ENCODE results near the gene PIK3C2B.
"Not testable (repeated sequence)": the region's sequence is repeated elsewhere in the genome, so short reads cannot be mapped to it uniquely, and the experiment has no call there.

The PIK3C2B gene

DNA sequence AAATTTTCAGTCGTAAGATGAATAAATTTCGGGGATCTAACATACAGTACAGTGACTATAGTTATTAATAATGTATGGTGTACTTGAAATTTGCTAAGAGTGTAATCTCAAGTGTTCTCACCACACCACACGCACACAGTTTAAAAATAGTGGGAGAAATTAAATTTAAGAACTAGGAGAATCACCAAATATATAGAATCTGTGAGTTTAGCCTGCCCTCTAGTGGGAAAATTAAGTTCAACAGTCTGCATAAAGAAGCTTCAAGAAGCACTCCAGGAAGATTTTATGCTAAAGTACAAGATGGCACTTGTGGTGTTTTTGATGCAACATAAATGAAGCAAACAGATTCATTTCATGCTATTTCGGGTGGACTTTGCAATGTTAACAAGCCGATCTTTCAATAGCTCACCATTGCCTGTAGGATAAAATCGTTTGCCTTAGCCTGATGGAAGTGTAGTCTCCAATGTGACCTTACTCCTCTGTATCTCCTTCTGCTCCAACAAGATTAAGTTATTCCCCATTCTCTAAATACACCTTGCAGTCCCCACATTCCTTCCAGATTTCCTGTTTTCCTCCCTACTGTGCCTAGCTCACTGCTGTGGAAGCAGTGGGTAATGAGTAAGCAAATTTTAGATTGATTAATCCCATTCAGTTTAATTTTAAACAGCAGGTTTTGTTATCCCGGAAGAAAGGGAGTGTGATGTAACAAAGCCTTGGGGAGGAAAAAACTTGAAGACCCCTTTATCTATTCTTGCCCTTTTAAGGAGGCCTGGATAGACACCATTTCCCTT lies 8.7 kb upstream of the PIK3C2B start:
- CTCF ChIA-PET: interaction anchor here (0.7 to 17.5 kb wide), 25 partner anchors 10 to 313 kb away, joined by 3 to 508 read pairs (median 5); partner anchors contain the start of genes GOLT1A, MDM4 and PIK3C2B
- no peaks in the 10 kb centered on the region for H3K9me3 Mint-ChIP-seq
- peak overlapping the region; percentile 42 for H3K27ac Mint-ChIP-seq
- peaks cover 6% of the 10 kb centered on the region for H3K36me3 Mint-ChIP-seq
- H3K4me1 Mint-ChIP-seq: peaks cover 48% of the 10 kb centered on the region
- peaks cover 10% of the 10 kb centered on the region for H3K27me3 Mint-ChIP-seq
- DNase-seq: no peak
- no peak overlapping the region for H3K4me3 Mint-ChIP-seq

GRCh38 chr1:204502241-204502640 lies 7.6 kb upstream of the PIK3C2B start:
- Mint-ChIP-seq H3K9me3 (no peaks in the 10 kb centered on the region), H3K4me1 (peaks cover 45% of the 10 kb centered on the region), H3K36me3 (peaks cover 5% of the 10 kb centered on the region), H3K4me3 (no peak overlapping the region), H3K27ac (no peak overlapping the region), H3K27me3 (peaks cover 14% of the 10 kb centered on the region)
- DNase-seq: no peak
- CTCF ChIA-PET: interaction anchor here (1.0 to 17.5 kb wide), 15 partner anchors 9 to 305 kb away, joined by 3 to 508 read pairs (median 8); partner anchors contain the start of genes GOLT1A and PIK3C2B

DNA sequence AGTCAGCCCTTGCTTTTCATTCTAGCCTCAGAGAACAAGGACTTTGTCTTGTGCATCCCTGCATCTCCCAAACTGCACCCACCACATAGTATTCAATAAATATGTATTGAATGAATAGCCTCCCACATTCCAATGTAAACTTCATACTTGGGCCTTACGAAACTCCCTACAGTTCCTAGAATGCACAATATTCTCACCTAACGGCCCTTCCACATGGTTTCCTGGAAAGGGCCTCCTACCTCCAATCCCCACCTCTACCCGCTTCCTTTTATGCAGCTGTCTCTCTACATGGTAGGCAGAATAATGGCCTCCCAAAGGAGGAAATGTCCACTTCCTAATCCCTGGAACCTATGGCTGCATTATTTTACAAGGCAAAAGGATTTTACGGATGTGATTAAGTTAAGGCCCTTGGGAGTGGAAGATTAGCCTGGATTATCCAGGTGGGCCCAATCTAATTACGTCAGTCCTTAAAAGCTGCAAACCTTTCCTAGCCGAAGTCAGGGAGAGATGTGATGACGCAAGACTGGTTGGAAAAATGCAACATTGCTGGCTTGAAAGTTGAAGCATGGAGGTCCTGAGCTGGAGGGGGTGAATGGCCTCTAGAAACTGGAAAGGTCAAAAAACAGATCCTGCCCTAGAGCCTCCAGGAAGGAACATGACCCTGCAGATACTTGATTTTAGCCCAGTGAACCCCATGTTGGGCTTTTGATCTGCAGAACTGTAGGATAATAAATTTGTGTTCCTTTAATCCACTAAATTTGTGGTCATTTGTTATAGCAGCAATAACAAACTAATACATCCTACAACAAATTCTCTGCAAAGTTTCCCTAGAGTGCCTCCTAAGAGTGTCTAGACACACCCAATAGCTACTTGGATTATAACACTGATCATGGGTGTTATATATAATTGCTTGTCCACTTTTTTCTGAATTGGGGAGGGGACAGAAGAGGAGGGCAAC lies 5.2 kb upstream of the PIK3C2B start:
- DNase-seq: no peak
- peaks cover 43% of the 10 kb centered on the region for H3K4me1 Mint-ChIP-seq
- no peak overlapping the region for H3K27ac Mint-ChIP-seq
- CTCF ChIA-PET: interaction anchor here (0.8 to 17.5 kb wide), 6 partner anchors 26 to 330 kb away, joined by 3 to 508 read pairs (median 8); no protein-coding TSS in a partner anchor
- peaks cover 13% of the 10 kb centered on the region for H3K27me3 Mint-ChIP-seq
- no peak overlapping the region for H3K4me3 Mint-ChIP-seq
- H3K9me3 Mint-ChIP-seq: no peaks in the 10 kb centered on the region
- H3K36me3 Mint-ChIP-seq: no peaks in the 10 kb centered on the region

DNA sequence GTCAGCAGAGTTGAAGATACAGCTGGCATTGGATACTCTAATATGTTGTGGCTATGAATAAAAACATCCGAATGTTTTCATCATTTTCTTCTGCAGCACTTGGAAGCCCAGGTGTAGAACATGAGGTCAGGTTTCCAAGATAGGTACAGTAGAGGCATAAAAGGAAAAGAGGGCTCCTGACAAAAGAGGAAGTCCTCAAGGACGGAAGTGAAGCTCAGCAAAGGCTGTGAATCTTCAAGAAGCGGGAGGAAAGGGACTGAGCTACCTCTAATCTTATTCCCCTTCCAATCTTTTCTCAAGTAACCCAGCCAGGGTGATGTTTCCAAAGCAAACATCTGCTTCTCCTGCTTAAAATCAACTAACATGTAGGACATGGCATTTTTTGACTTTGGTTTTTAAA lies 4.4 kb upstream of the PIK3C2B start:
- H3K9me3 Mint-ChIP-seq: no peaks in the 10 kb centered on the region
- CTCF ChIA-PET: interaction anchor here (0.6 to 17.5 kb wide), 5 partner anchors 24 to 308 kb away, joined by 3 to 508 read pairs (median 6); no protein-coding TSS in a partner anchor
- H3K4me3 Mint-ChIP-seq: no peak overlapping the region
- DNase-seq: no peak
- peaks cover 13% of the 10 kb centered on the region for H3K27me3 Mint-ChIP-seq
- peaks cover 41% of the 10 kb centered on the region for H3K4me1 Mint-ChIP-seq
- no peak overlapping the region for H3K27ac Mint-ChIP-seq
- H3K36me3 Mint-ChIP-seq: no peaks in the 10 kb centered on the region

- peaks cover 59% of the 10 kb centered on the region for H3K4me1 Mint-ChIP-seq
- no peaks in the 10 kb centered on the region for H3K9me3 Mint-ChIP-seq
- DNase-seq: no peak
- H3K36me3 Mint-ChIP-seq: peaks cover 8% of the 10 kb centered on the region
- H3K27me3 Mint-ChIP-seq: peaks cover 13% of the 10 kb centered on the region
- peak overlapping the region; percentile 81 for H3K27ac Mint-ChIP-seq
- peak overlapping the region; percentile 93 for H3K4me3 Mint-ChIP-seq
- CTCF ChIA-PET: interaction anchor here (1.3 to 17.5 kb wide), 3 partner anchors 32 to 64 kb away, joined by 5 to 508 read pairs (median 43); no protein-coding TSS in a partner anchor
Measured at GRCh38 chr1:204495777-204496176, 1.2 kb upstream of the PIK3C2B start.

DNA sequence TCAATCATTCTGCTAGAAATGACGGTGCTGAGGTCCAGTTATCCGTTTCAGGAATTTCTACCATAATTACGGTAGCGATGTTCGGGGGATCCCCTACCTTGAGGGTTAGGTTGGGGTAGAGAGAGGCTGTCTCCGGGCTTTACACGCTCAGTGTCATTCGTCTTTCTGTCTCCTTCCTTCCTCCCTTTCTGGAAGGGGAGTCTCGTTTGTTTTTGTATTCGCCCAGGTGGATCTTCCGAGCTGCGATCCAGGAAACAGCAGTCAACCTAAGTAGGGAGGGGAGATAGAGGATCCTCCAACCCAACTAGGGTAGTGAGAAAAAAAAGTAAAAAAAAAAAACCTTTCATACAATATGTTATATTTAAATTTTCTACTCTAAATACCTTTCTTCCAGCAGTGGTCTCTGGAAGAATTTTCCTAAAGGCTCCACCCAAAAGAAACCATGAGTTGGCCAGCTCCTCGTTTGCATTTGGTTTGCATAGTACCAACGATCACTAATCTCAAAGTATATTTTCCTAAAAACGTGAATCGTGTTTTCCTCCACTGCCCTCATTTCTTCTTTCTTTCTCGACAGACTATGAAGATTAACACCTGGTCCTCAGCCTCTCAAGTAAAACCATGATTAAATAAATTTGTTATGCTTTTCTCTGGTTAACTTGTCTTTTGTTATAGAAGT lies 611 bp upstream of the PIK3C2B start:
- Mint-ChIP-seq H3K27me3 (peaks cover 13% of the 10 kb centered on the region), H3K4me3 (peak overlapping the region; percentile 93), H3K27ac (peak overlapping the region; percentile 92), H3K4me1 (peaks cover 64% of the 10 kb centered on the region), H3K9me3 (no peaks in the 10 kb centered on the region), H3K36me3 (peaks cover 12% of the 10 kb centered on the region)
- CTCF ChIA-PET: interaction anchor here (1.3 to 17.5 kb wide), 7 partner anchors 8 to 312 kb away, joined by 3 to 508 read pairs (median 7); no protein-coding TSS in a partner anchor
- DNase-seq: no peak

DNA sequence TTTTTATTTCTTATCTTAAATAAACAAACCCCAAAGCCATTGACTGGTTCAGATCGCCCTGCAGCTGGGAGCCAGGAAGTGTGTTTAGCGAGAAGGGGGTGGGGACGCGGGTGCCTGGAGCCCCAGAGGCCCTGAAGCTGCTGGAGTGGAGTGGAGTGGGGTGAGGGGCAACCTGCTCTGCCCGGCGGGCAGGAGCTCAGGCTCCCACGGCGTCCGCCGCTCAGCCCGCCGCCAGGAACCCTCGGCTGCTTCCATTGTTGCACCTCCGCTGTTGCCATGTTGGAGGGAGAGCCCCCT lies 673 bp downstream of the PIK3C2B start:
- CTCF ChIA-PET: interaction anchor here (0.8 to 17.5 kb wide), 13 partner anchors 9 to 313 kb away, joined by 3 to 508 read pairs (median 7); no protein-coding TSS in a partner anchor
- Mint-ChIP-seq H3K9me3 (no peaks in the 10 kb centered on the region), H3K4me3 (peak overlapping the region; percentile 93), H3K4me1 (peaks cover 62% of the 10 kb centered on the region), H3K36me3 (peaks cover 19% of the 10 kb centered on the region), H3K27ac (peak overlapping the region; percentile 95), H3K27me3 (peaks cover 13% of the 10 kb centered on the region)
- peak; percentile 76 for DNase-seq

GRCh38 chr1:204493145-204493983 lies 1.2 kb downstream of the PIK3C2B start:
- CTCF ChIA-PET: interaction anchor here (0.5 to 17.5 kb wide), 15 partner anchors 10 to 1162 kb away, joined by 3 to 508 read pairs (median 6); no protein-coding TSS in a partner anchor
- Mint-ChIP-seq H3K36me3 (peaks cover 19% of the 10 kb centered on the region), H3K4me3 (peak overlapping the region; percentile 93), H3K9me3 (no peaks in the 10 kb centered on the region), H3K4me1 (peaks cover 63% of the 10 kb centered on the region), H3K27me3 (peaks cover 9% of the 10 kb centered on the region), H3K27ac (peak overlapping the region; percentile 95)
- DNase-seq: peak; percentile 58

DNA sequence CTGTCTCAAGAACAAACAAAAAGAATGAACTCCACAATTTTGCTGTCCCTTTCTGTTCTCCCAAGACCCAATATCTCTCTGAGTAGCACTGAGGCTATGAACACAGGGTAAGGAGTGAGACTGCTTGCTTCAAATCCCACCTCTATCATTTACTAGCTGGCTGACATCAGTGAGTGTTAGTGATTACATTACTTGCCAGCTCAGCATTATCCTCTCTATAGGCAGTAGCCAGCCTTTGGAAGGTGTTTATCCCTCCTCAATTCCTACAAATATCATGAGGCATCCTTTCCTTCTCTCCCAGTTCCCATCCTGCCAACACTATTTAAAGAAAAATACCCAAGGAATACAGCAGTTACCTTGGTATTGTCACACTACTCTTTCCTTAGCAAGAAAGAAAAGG lies 3.0 kb downstream of the PIK3C2B start:
- no peaks in the 10 kb centered on the region for H3K9me3 Mint-ChIP-seq
- no peak for DNase-seq
- no peak overlapping the region for H3K27ac Mint-ChIP-seq
- peaks cover 3% of the 10 kb centered on the region for H3K27me3 Mint-ChIP-seq
- CTCF ChIA-PET: interaction anchor here (1.7 to 17.5 kb wide), 3 partner anchors 13 to 60 kb away, joined by 4 to 508 read pairs (median 43); no protein-coding TSS in a partner anchor
- peaks cover 21% of the 10 kb centered on the region for H3K36me3 Mint-ChIP-seq
- H3K4me1 Mint-ChIP-seq: peaks cover 55% of the 10 kb centered on the region
- no peak overlapping the region for H3K4me3 Mint-ChIP-seq

GRCh38 chr1:204487256-204487615 lies 7.4 kb downstream of the PIK3C2B start:
- no peak overlapping the region for H3K4me3 Mint-ChIP-seq
- DNase-seq: no peak
- H3K36me3 Mint-ChIP-seq: peaks cover 15% of the 10 kb centered on the region
- no peaks in the 10 kb centered on the region for H3K9me3 Mint-ChIP-seq
- no peaks in the 10 kb centered on the region for H3K27me3 Mint-ChIP-seq
- H3K27ac Mint-ChIP-seq: no peak overlapping the region
- CTCF ChIA-PET: interaction anchor here (1.8 to 3.6 kb wide), 2 partner anchors 41 to 56 kb away, joined by 7 to 14 read pairs; no protein-coding TSS in a partner anchor
- peaks cover 27% of the 10 kb centered on the region for H3K4me1 Mint-ChIP-seq

GRCh38 chr1:204486513-204487255 lies 7.9 kb downstream of the PIK3C2B start:
- CTCF ChIA-PET: interaction anchor here (1.8 to 3.6 kb wide), 2 partner anchors 40 to 56 kb away, joined by 7 to 14 read pairs; no protein-coding TSS in a partner anchor
- not testable (repeated sequence) for H3K27ac Mint-ChIP-seq, H3K9me3 Mint-ChIP-seq, H3K27me3 Mint-ChIP-seq, H3K4me3 Mint-ChIP-seq, DNase-seq
- H3K36me3 Mint-ChIP-seq: peaks cover 13% of the 10 kb centered on the region
- peaks cover 22% of the 10 kb centered on the region for H3K4me1 Mint-ChIP-seq

DNA sequence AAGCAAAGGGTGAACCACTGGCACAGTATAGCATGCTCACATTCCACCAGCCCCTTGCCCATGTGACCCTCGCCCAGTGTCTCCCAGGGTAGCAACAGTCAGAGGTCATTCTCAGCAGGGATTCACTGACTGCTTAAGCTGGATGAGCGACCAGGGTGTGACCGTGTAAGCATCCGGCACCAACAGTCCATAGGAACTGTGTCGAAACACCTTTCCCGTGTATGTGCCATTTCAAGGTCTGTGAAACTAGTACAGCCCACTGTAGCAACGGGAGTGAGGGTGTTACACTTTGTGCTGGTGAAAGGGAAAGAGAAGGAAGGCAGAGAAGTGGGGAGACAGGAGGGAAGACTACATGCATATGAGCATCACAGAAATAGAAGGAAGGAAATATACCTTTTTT lies 10.8 kb downstream of the PIK3C2B start:
- CTCF ChIA-PET: no interaction called here
- Mint-ChIP-seq H3K4me3 (no peak overlapping the region), H3K36me3 (peaks cover 2% of the 10 kb centered on the region), H3K4me1 (peaks cover 31% of the 10 kb centered on the region), H3K27ac (no peak overlapping the region), H3K27me3 (no peaks in the 10 kb centered on the region), H3K9me3 (no peaks in the 10 kb centered on the region)
- no peak for DNase-seq
